GM08714 (cell line): ENCODE measurements around the gene FKBP5.
"Not testable (repeated sequence)": the region's sequence is repeated elsewhere in the genome, so short reads cannot be mapped to it uniquely, and the experiment has no call there.

Experiments
- H3K4me3 ChIP-seq: fragments of 200-500 bp; sonication (Bioruptor generic); 2 replicates; pipeline ENCODE4 v1.5.1; 2014; ENCODE audit warnings: mild to moderate bottlenecking, low read length, inconsistent platforms
- ZNF274 ChIP-seq: IDR thresholded peaks from 2 replicates; pipeline ENCODE4 v1.6.1; 2012; ENCODE audit warnings: mild to moderate bottlenecking, low read depth, low read length

FKBP5 gene

DNA sequence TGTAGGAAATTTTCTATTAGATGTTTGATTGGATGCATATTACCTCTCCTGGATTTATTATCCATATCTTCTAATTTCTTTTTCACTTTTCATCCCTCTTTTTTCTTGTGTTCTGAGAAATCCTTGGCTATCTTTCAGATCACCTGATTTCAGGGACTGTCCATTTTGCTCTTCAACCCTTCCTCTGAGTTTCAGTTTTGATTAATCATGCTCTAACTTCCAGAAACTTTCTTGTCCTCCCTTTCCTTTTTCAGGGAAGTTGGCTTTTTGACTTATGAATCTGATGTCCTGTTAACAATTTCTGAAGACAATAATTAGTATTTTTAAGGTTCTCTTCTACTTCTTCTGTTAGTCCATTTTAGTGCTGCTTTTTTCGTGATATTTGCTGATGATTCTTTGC lies 79.1 kb downstream of the FKBP5 start:
- TF ChIP-seq ZNF274, result no peak
- H3K4me3 ChIP-seq, result no peak overlapping the region

DNA sequence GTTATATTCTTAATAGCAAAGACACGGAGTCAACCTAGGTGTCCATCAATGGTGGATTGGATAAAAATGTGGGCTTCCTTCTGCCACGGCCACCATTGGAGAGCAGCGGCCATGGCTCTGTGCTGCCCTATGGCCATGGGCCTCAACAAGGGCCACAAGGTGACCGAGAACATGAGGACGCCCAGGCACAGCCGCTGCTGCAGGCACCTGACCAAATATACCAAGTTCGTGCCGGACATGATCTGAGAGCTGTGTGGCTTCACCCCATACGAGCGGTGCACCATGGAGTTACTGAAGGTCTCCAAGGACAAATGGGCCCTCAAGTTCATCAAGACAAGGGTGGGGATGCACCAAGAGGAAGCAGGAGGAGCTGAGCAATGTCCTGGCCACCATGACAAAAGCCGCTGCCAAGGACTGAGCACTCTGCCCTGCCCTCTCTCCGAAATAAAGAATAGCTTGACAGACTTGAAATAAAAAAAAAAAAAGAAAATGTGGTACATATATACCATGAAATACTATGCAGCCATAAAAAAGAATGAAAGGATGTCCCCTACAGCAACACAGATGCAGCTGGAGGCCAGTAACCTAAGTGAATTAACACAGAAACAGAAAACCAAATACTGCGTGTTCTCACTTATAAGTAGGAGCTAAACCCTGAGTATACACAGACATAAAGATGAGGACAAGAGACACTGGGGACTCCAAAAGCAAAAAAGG lies 81.0 kb downstream of the FKBP5 start:
- no peak overlapping the region for H3K4me3 ChIP-seq
- no peak for TF ChIP-seq ZNF274

DNA sequence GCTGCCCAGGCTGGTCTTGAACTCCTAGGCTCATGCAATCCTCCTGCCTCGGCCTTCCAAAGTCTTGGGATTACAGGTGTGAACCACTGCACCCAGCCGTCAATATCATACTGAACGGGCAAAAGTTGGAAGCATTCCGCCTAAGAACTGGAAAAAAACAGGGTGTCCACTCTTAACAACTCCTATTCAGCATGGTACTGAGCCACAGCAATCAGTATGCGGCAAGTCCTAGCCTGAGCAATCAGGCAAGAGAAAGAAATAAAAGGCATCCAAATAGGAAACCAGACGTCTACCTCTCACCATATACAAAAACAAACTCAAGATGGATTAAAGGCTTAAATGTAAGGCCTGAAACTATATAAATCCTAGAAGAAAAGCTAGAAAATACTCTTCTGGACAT lies 83.1 kb downstream of the FKBP5 start:
- no peak overlapping the region for H3K4me3 ChIP-seq
- no peak for TF ChIP-seq ZNF274

DNA sequence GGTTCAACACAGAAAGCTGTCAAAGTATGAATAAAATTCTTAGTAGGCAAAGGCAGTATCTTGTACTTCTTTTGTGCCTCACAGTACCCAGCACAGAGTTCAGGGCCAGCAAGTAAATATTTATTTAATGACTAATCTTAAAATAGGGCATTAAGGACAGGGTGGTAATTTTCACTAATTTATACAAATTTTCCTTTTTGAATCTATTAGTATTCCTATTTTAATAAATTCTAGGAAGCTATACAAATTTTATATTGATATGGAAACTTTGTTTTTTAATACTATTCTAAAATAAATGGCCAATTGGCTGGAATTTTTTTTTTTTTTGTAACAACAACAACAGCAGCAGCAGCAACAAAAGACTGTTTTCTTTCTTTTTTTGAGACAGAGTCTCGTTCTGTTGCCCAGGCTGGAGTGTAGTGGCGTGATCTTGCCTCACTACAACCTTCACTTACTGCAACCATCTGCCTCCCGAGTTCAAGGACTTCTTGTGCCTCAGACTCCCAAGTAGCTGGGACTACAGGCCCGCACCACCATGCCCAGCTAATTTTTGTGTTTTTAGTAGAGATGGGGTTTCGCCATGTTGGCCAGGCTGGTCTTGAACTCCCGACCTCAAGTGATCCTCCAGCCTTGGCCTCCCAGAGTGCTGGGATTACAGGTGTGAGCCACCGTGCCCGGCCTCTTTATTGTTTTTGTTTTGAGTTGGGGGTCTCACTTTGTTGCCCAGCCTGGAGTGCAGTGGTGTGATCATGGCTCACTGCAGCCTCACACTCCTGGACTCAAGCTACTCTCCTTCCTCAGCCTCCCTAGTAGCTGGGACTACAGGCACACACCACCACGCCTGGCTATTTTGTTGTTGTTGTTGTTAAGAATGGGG lies 85.2 kb downstream of the FKBP5 start:
- TF ChIP-seq ZNF274, result no peak
- H3K4me3 ChIP-seq, result no peak overlapping the region

DNA sequence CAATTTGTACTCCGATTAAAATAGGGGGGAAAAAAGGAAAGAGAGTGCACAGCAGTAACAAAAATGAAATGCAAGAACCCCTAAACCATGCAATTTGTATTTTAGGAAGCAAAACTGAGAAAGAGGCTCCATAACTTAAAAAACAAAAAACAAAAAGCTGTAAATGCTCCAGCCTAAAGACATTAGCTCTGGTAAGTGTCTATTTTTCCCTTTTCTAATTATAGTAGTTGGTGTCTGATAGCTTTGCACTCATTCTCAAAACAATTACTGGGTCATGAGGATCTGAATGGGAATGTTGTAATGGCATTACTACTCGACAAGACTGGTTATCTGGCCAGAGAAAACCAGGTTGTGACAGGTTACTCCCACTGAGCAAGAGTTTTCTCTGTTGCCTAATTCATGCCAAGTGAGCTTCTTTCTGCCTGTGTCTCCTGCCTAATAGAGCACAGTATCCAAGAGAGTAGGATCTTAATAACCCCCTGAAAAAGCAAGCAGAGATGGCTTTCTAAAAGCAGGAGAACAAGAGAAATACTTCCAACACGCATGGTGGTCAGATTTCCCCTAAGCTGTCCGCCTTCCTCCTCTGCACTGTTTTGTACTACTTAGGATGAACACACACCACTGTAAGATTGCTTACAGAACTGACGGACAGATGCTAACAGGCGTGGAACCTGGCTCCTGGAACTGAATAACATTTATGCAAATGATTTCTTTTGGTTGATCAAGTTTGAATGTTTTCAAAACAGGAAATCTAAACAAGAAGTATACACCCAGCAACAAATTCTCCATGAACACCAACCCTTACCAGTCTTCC lies 86.4 kb downstream of the FKBP5 start:
- TF ChIP-seq ZNF274, result no peak
- H3K4me3 ChIP-seq, result peak overlapping the region; percentile 51; the same call in 1 of the 2 replicates

DNA sequence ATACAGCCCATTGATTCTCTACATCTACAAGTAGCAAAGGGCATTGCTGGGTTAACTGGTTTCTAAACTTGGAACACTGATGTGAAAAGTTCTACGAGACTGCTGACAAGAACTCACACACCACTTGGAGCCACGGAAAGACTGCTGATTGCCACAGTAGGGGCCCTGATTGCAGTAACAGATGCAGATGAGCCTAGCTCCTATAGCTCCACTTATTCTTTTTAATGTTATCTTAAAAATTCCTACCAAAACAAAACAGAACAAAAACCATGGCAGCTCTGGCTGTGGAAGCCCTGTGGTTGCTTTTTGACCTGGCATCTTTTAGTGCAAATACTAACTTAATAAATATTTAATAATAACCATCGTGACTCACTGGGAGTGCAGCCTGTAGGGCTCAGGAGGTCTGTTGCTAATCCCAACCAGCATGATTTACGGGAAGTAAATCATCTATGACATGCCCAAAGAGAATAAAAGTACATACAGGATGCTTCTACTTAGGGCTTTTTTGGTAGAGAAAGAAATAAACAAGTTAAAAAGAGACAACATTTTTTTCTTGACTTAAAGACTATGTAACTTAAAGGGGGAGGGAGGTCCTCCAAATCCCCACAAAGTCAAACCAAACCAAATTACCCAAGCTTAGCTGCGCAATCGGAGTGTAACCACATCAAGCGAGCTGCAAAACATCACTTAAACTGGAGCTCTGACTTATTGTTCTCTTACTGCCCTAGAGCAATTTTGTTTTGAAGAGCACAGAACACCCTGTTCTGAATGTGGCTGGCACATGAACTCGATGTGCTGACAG lies 87.2 kb downstream of the FKBP5 start:
- H3K4me3 ChIP-seq, result peak overlapping the region; percentile 44; the same call in 1 of the 2 replicates
- no peak for TF ChIP-seq ZNF274

DNA sequence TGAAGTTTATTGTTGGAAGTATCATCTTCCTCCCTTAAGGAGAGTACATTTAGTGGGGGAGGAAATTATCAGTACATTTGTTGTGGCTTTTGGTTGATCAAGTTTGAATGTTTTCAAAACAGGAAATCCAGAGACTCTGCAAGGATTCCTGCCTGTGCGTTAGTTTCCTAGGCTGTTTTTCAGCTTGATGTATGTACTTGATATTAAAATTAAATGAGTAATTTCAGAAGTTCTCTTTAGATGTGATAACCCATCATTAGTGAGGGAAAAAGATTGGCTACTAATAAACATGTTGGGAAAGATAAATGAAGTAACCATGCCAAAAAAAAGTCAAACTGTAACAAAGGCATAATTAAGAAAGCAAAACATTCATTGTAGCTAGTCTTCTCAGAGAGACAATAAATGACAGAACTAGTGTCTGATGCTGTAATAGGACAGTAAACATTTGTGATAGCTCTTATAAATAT lies 88.0 kb downstream of the FKBP5 start:
- no peak for TF ChIP-seq ZNF274
- no peak overlapping the region for H3K4me3 ChIP-seq

DNA sequence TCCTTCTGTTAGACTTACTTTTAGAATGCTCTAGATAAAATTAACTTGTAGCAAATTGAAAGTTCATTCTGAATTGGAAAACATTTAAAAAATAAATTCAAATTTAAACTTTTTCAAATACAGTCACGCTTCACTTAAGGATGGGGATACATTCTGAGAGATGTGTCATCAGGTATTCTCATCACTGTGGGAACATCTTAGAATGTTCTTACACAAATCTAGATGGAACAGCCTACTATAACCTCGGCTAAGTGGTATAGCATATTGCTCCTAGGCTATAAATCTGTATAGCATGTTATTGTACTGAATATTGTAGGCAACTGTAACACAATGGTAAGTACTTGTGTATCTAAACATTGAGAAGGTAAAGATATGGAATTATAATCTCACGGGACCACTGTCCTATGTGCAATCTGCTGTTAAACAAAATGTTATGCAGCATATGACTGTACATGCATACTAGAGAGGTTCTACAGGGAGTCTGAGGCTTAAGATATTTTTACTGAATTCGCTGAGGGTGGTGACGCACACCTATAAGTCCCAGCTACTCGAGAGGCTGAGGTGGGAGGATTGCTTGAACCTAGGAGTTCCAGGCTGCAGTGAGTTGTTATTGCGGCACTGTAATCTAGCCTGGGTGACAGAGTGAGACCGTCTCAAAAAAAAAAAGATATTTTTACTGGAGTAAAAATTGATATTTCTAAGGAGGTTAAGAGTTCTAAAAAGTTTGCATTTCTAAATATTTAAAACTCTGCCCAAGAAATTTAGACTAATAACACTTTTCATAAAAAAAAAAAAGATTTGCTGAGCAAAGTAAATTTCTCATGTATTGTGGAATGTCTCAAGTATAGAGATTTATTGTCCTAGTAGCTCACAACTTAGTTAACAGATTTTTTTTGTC lies 88.7 kb downstream of the FKBP5 start:
- no peak overlapping the region for H3K4me3 ChIP-seq
- TF ChIP-seq ZNF274, result no peak

DNA sequence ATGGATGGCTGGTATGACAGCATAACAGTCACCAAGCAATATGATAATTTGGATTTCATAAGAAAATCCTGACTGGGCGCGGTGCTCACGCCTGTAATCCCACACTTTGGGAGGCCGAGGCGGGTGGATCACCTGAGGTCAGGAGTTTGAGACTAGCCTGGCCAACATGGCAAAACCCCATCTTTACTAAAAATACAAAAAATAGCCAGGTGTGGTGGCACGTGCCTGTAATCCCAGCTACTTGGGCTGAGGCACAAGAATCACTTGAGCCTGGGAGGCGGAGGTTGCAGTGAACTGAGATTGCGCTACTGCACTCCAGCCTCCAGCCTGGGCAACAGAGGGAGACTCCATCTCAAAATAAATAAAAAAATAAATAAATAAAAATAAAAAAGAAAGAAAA lies 90.1 kb downstream of the FKBP5 start:
- H3K4me3 ChIP-seq, result not testable (repeated sequence)

DNA sequence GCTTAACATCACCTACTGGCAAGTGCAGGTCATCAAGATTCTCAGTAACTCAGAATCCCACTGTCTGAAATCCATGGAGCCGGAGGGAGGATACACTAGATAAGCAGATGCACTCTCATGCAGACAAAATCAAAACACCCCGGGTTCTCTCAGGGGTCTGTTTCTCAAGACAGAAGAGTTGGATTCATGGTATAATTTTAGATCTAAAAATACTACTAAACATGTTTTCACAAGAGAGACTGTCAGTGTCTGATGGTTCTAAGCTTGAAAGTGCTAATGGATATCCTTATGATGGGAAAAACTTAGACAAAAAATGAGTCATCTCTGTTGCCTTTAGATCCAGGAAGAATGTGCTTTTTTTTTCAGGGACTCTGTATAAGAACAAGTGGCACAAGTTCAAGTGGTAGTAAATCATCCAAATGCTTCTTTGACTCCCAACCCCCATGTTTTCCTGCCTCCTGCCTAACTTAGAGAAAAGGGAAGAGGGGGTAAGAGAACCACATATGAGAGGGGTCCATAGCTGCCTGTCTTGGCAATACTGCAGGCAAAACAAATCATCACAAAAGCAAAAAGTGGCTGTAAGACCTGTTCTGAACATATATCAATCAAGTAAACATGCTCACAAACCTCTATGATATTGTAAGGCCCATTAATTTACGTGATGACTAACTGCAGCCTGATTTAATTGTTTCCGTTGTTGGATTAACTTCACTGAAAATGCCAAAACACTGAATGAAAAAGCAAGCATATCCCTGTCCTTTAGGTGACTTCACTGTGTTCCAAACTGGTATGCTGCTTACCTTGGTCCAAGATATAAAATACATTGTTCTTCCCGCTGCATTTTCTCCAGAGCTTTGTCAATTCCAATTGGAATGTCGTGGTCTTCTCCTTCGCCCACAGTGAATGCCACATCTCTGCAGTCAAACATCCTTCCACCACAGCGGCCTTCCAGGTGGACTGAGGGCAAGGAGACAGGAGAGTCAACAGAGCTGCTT lies 92.0 kb downstream of the FKBP5 start:
- no peak overlapping the region for H3K4me3 ChIP-seq
- TF ChIP-seq ZNF274, result no peak

DNA sequence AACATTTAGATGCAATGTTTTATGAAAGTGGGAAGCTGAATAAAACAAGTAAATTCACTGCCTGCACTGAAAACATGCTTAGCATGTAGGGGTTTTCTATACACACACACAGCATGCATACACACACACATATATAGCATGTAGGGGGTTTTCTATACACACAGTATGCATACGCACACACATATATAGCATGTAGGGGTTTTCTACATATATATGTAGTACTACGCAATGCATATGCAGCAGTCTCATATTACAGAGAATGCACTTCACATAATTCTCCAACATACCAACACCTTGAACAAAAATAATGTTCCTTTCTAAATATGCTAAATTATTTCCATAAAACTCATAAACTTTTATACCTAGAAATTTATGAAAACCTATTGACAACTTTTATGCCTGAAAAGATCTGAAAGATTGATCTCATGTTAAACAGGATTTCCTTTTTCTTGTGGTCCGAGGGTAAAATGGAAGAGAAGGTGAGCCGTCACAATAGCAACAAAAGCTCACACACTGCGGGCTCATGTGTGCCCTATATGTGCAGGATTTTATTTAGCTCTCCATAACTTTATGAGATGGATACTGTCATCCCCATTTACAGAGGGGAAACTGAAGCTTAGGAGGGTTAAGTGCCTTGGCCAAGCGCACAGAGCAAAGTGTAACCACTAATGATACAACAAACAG lies 94.1 kb downstream of the FKBP5 start:
- no peak overlapping the region for H3K4me3 ChIP-seq
- no peak for TF ChIP-seq ZNF274
